ENCODE measurements around the gene IGSF10. TPM values are rescaled to one million over a fixed set of nuclear protein-coding genes. Genes with fewer than 3 reads are reported as not detected.
"Not testable (repeated sequence)": the region's sequence is repeated elsewhere in the genome, so short reads cannot be mapped to it uniquely, and the experiment has no call there.

IGSF10 gene
- polyA plus RNA-seq (2012; ENCODE audit: insufficient read depth, insufficient read length, low read depth): 0.90 TPM

GRCh38 chr3:151460774-151461450 is at the start of gene IGSF10:
Gene IGSF10 (minus strand): TSS chr3:151461061. CDS start chr3:151458709, 2,352 bp downstream.
- peak; percentile 42 for DNase-seq
- H3K27me3 ChIP-seq: no peaks in the 10 kb centered on the region
- no peaks in the 10 kb centered on the region for H3K9me3 ChIP-seq
- H3K36me3 ChIP-seq: no peaks in the 10 kb centered on the region
- peaks cover 3% of the 10 kb centered on the region for H3K4me1 ChIP-seq
- TF ChIP-seq CTCF (IDR thresholded peaks at IDR 0.05; ENCODE audit: low read depth, low read length): no peak
- H3K4me3 ChIP-seq (ENCODE audit: low read depth, low read length): peak within 1 kb of the TSS; percentile 63

GRCh38 chr3:151509468-151510135 is 48.7 kb upstream of the IGSF10 start:
- H3K9me3 ChIP-seq; H3K4me1 ChIP-seq; DNase-seq; H3K4me3 ChIP-seq (ENCODE audit: low read depth, low read length); H3K36me3 ChIP-seq; H3K27me3 ChIP-seq: not testable (repeated sequence)

- Histone ChIP-seq H3K4me3 (ENCODE audit: low read depth, low read length) (no peak overlapping the region), H3K4me1 (peaks cover 5% of the 10 kb centered on the region; the same call in 1 of the 2 replicates), H3K36me3 (no peaks in the 10 kb centered on the region), H3K27me3 (no peaks in the 10 kb centered on the region), H3K9me3 (no peaks in the 10 kb centered on the region)
- TF ChIP-seq CTCF (IDR thresholded peaks at IDR 0.05; ENCODE audit: low read depth, low read length): no peak
- no peak for DNase-seq
Observed at GRCh38 chr3:151504606-151505005, 43.7 kb upstream of the IGSF10 start.

GRCh38 chr3:151503074-151503473 is 42.2 kb upstream of the IGSF10 start:
- Histone ChIP-seq H3K4me1 (peaks cover 5% of the 10 kb centered on the region; the same call in 1 of the 2 replicates), H3K9me3 (no peaks in the 10 kb centered on the region), H3K27me3 (no peaks in the 10 kb centered on the region), H3K36me3 (no peaks in the 10 kb centered on the region), H3K4me3 (ENCODE audit: low read depth, low read length) (no peak overlapping the region)
- no peak for DNase-seq
- TF ChIP-seq CTCF (IDR thresholded peaks at IDR 0.05; ENCODE audit: low read depth, low read length): no peak

GRCh38 chr3:151501923-151502632 is 41.2 kb upstream of the IGSF10 start:
- no peak for TF ChIP-seq CTCF (IDR thresholded peaks at IDR 0.05; ENCODE audit: low read depth, low read length)
- H3K9me3 ChIP-seq: no peaks in the 10 kb centered on the region
- no peaks in the 10 kb centered on the region for H3K36me3 ChIP-seq
- no peak for DNase-seq
- no peak overlapping the region for H3K4me3 ChIP-seq (ENCODE audit: low read depth, low read length)
- peaks cover 5% of the 10 kb centered on the region; the same call in 1 of the 2 replicates for H3K4me1 ChIP-seq
- H3K27me3 ChIP-seq: no peaks in the 10 kb centered on the region

- H3K9me3 ChIP-seq: no peaks in the 10 kb centered on the region
- no peak for DNase-seq
- H3K4me3 ChIP-seq (ENCODE audit: low read depth, low read length): no peak overlapping the region
- no peaks in the 10 kb centered on the region for H3K36me3 ChIP-seq
- TF ChIP-seq CTCF (IDR thresholded peaks at IDR 0.05; ENCODE audit: low read depth, low read length): no peak
- H3K4me1 ChIP-seq: peaks cover 5% of the 10 kb centered on the region; the same call in 1 of the 2 replicates
- H3K27me3 ChIP-seq: no peaks in the 10 kb centered on the region
Observed at GRCh38 chr3:151501171-151501922, 40.5 kb upstream of the IGSF10 start.
